Esophagus squamous epithelium (tissue), 5 donors: Measurements from ENCODE around the gene CEP128. TPM values are rescaled to one million over a fixed set of nuclear protein-coding genes. Genes with fewer than 3 reads are reported as not detected.

ENCODE experiments used
- DNase-seq: peaks from one replicate; lab custom pipeline; 2025; lab: John Stamatoyannopoulos, UW
- H3K27ac ChIP-seq, 4 donors: fragments of 200-600 bp; sonication (generic); one replicate each; pipeline ENCODE4 v1.5.1; 2016 to 2019; ENCODE audit warnings: mild to moderate bottlenecking in 1 of 4
- H3K27me3 ChIP-seq, 4 donors: fragments of 200-600 bp; sonication (generic); 1 replicate in 3 of 4; 2 replicates in 1 of 4; pipeline versions ENCODE4 v1.5.1 to v1.6.0; 2017 to 2021; ENCODE audit warnings: antibody characterized with exemption in 1 of 4
- H3K36me3 ChIP-seq, 3 donors: fragments of 200-600 bp; sonication (generic); one replicate each; pipeline ENCODE4 v1.5.1; 2016 to 2019
- H3K4me1 ChIP-seq, 3 donors: fragments of 200-600 bp; sonication (generic); one replicate each; pipeline ENCODE4 v1.5.1; 2017 to 2019
- H3K4me3 ChIP-seq, 4 donors: fragments of 200-600 bp; sonication (generic); 1 replicate in 3 of 4; 2 replicates in 1 of 4; pipeline ENCODE4 v1.5.1; 2016 to 2019; ENCODE audit warnings: mild to moderate bottlenecking in 2 of 4, moderate library complexity in 1 of 4
- H3K9me3 ChIP-seq, 3 donors: fragments of 200-600 bp; sonication (generic); one replicate each; pipeline ENCODE4 v1.5.1; 2016 to 2019
- CTCF ChIP-seq, 6 experiments: fragments of 450-650 bp in 4 of 6; fragments of 200-600 bp in 2 of 6; sonication (generic) in 2 of 6; IDR thresholded peaks; one replicate each; pipeline ENCODE4 v1.5.1; 2016 to 2019; ENCODE audit warnings: antibody characterized with exemption in 6 of 6, mild to moderate bottlenecking in 4 of 6, moderate library complexity in 4 of 6
- POLR2A ChIP-seq, 4 donors: fragments of 450-650 bp; IDR thresholded peaks; one replicate each; pipeline ENCODE4 v1.6.1; 2017; ENCODE audit warnings: antibody characterized with exemption in 4 of 4, mild to moderate bottlenecking in 4 of 4, moderate library complexity in 3 of 4
- whole genome bisulfite sequencing, 2 donors: methylation state at CpG; one replicate each; pipeline ENCODE4 v1.1.5; 2018; 5-methylcytosine and 5-hydroxymethylcytosine counted together
- intact Hi-C: fragments of 100-400 bp; cut with DNase I; formaldehyde crosslinking; loops from one replicate; pipeline ENCODE4 v1.15.0; 2022
- total RNA-seq, 4 donors: library from RNA; depleted of rRNA; stranded (reverse); fragments of >200 nt; gene quantifications; one replicate each; pipeline ENCODE4 v1.1.0, GENCODE V29; 2016
- donor health status: DM: yes; HTN: yes; CAD: no.

CEP128 gene
- total RNA-seq, 4 donors from 2014 or later = 2.0 to 12.6 (median 5.4) TPM

GRCh38 chr14:80544366-80544765 is 397.2 kb downstream of the CEP128 start:
- WGBS, 2 donors = 56 to 91% methylated on average over 2 of the region's 2 CpGs

GRCh38 chr14:80543211-80543610 is 398.3 kb downstream of the CEP128 start:
- intact Hi-C loops = no loop called here
- WGBS, 2 donors = 67 to 81% methylated on average over 2 of the region's 2 CpGs
- no peak for DNase-seq

More at GRCh38 chr14:80544366-80544765, 397.2 kb downstream of the CEP128 start:
- Histone ChIP-seq H3K27ac (no peak overlapping the region), H3K36me3 (no peaks in the 10 kb centered on the region), H3K9me3 (no peaks in the 10 kb centered on the region), H3K4me3 (no peak overlapping the region), H3K27me3 (no peaks in the 10 kb centered on the region), H3K4me1 (peaks cover 0 to 8% (median 0%) of the 10 kb centered on the region in 3 donors)
- TF ChIP-seq CTCF (IDR thresholded peaks at IDR 0.05) (no peak), POLR2A (IDR thresholded peaks at IDR 0.05) (no peak)
- DNase-seq = no peak
- intact Hi-C loops = no loop called here

GRCh38 chr14:80538633-80539375 is 402.7 kb downstream of the CEP128 start:
- no peaks in the 10 kb centered on the region for H3K9me3 ChIP-seq
- H3K4me3 ChIP-seq = no peak overlapping the region
- H3K27me3 ChIP-seq = no peaks in the 10 kb centered on the region
- DNase-seq = no peak
- no peak overlapping the region for H3K27ac ChIP-seq
- no peaks in the 10 kb centered on the region for H3K4me1 ChIP-seq
- WGBS, 2 donors = 82 to 92% methylated on average over 7 of the region's 7 CpGs
- H3K36me3 ChIP-seq = no peaks in the 10 kb centered on the region
- intact Hi-C loops = no loop called here
- TF ChIP-seq POLR2A (IDR thresholded peaks at IDR 0.05) = no peak
- TF ChIP-seq CTCF (IDR thresholded peaks at IDR 0.05) = no peak

More at GRCh38 chr14:80543211-80543610, 398.3 kb downstream of the CEP128 start:
- no peaks in the 10 kb centered on the region for H3K9me3 ChIP-seq
- TF ChIP-seq CTCF (IDR thresholded peaks at IDR 0.05) (no peak), POLR2A (IDR thresholded peaks at IDR 0.05) (no peak)
- H3K36me3 ChIP-seq = no peaks in the 10 kb centered on the region
- no peaks in the 10 kb centered on the region for H3K4me1 ChIP-seq
- no peak overlapping the region for H3K27ac ChIP-seq
- H3K27me3 ChIP-seq = no peaks in the 10 kb centered on the region
- H3K4me3 ChIP-seq = no peak overlapping the region

- intact Hi-C loops = no loop called here
- WGBS, 2 donors = 94 to 95% methylated on average over 5 of the region's 5 CpGs
- H3K36me3 ChIP-seq = no peaks in the 10 kb centered on the region
- H3K9me3 ChIP-seq = no peaks in the 10 kb centered on the region
- no peak overlapping the region for H3K4me3 ChIP-seq
- H3K27ac ChIP-seq = no peak overlapping the region
- H3K4me1 ChIP-seq = no peaks in the 10 kb centered on the region
- TF ChIP-seq CTCF (IDR thresholded peaks at IDR 0.05) (no peak), POLR2A (IDR thresholded peaks at IDR 0.05) (no peak)
- no peak for DNase-seq
- no peaks in the 10 kb centered on the region for H3K27me3 ChIP-seq
Measured at GRCh38 chr14:80537626-80538025, 403.9 kb downstream of the CEP128 start.

DNA sequence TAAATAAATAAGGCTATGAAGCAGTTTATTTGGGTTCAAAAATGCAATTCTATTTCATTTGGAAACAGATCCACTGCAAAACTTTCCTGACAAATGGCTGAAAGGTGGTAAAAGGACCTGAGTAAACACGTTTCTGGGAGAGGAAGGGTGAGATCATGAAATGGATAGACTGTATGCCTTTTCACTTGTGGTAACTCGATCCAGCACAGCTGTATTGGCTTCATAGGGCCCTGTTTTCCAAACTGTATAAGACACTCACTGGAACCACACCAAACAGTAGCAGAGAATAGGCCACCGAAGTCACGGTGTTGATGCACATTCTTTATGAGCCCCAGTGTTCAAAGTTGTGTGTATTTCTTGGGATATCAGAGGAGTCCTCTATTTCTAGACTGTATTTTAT is 405.1 kb downstream of the CEP128 start:
- Histone ChIP-seq H3K4me3 (no peak overlapping the region), H3K9me3 (no peaks in the 10 kb centered on the region), H3K27ac (no peak overlapping the region), H3K27me3 (no peaks in the 10 kb centered on the region), H3K4me1 (no peaks in the 10 kb centered on the region), H3K36me3 (no peaks in the 10 kb centered on the region)
- DNase-seq = no peak
- WGBS, 2 donors = 60% methylated on average over 4 of the region's 4 CpGs
- intact Hi-C loops = no loop called here
- TF ChIP-seq CTCF (IDR thresholded peaks at IDR 0.05) (no peak), POLR2A (IDR thresholded peaks at IDR 0.05) (no peak)
